ENCODE measurements around the gene SH3BP5.

Gene SH3BP5

GRCh38 chr3:15295506-15295905 lies 36.9 kb downstream of the SH3BP5 start:
- no peak for DNase-seq

- no peak for DNase-seq
Observed at GRCh38 chr3:15294929-15295328, 37.5 kb downstream of the SH3BP5 start.

GRCh38 chr3:15292765-15293522 lies 39.4 kb downstream of the SH3BP5 start:
- DNase-seq: no peak

- DNase-seq: no peak
Observed at GRCh38 chr3:15291589-15292541, 40.5 kb downstream of the SH3BP5 start.

GRCh38 chr3:15290736-15291135 lies 41.6 kb downstream of the SH3BP5 start:
- DNase-seq: no peak

GRCh38 chr3:15289661-15290060 lies 42.7 kb downstream of the SH3BP5 start:
- no peak for DNase-seq

- DNase-seq: no peak
Observed at GRCh38 chr3:15288331-15289035, 43.9 kb downstream of the SH3BP5 start.

- no peak for DNase-seq
Observed at GRCh38 chr3:15287565-15288330, 44.6 kb downstream of the SH3BP5 start.

GRCh38 chr3:15286022-15286421 lies 46.4 kb downstream of the SH3BP5 start:
- no peak for DNase-seq

- no peak for DNase-seq
Observed at GRCh38 chr3:15284121-15284889, 48.1 kb downstream of the SH3BP5 start.

GRCh38 chr3:15283702-15284101 lies 48.7 kb downstream of the SH3BP5 start:
- DNase-seq: no peak

GRCh38 chr3:15281817-15282216 lies 50.6 kb downstream of the SH3BP5 start:
- DNase-seq: no peak

- no peak for DNase-seq
Observed at GRCh38 chr3:15280853-15281532, 51.4 kb downstream of the SH3BP5 start.

GRCh38 chr3:15279671-15280402 lies 52.5 kb downstream of the SH3BP5 start:
- no peak for DNase-seq

- DNase-seq: no peak
Observed at GRCh38 chr3:15279205-15279604, 53.2 kb downstream of the SH3BP5 start.

GRCh38 chr3:15277861-15278500 lies 54.4 kb downstream of the SH3BP5 start:
- DNase-seq: no peak

GRCh38 chr3:15276028-15276724 lies 56.2 kb downstream of the SH3BP5 start:
- DNase-seq: no peak

- DNase-seq: no peak
Observed at GRCh38 chr3:15273227-15273626, 59.2 kb downstream of the SH3BP5 start.

All from activated T-cell treated with anti-CD3 and anti-CD28 coated beads for 4 hours (primary cell).